ENCODE results near the gene PNPLA3. TPM values are rescaled to one million over a fixed set of nuclear protein-coding genes. Genes with fewer than 3 reads are reported as not detected.

Gene PNPLA3
- total and polyA plus RNA-seq, 9 of the 15 experiments (the other 6 are each of a cell fraction or from before 2014, with no cell fraction given): 0.20 to 0.48 (median 0.38) TPM; not detected in 6

DNA sequence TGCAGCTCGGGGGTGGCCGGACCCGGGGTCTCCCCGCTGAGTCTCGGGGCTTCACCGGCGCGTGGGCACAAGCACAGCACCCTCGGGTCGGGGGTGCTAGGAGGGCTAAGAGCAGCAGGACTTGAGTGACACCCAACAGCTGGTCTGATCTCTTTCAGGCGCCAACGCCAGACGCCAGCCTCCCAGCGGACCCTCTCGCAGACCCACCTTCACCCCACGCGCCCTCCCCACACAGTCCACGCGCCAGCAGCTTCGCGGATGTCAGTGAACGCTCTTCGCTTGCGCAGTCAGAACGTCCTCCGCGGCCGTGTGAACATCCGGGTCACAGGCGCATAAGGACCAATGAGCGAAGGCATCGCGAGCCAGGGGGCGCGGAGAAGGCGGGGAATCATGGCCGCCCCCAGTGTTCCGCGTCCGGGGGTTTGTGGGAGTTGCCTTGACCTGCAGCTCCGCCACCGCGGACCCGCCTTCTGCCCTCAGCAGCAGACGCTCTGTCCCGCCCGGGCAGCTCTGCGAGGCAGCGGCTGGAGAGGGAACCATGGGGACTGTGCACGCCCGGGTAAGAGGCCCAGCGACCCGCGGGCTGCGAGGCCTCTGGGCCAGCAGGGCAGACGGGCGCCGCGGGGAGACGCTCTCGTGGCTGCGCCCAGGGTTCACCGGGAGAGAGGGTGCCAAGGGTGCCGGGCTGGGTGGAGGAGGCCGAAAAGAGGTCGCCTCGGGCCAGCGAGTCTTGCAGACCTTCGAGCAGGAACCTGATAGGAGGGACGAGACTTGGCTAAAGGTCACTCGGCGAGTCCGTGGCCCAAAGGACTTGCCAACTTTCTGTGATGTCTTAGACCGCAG lies 31.7 kb downstream of the PNPLA3 start, which contains the start of gene SAMM50 (continued):
- TF ChIP-seq ZNF3 (CRISPR knock-in tag; IDR thresholded peaks at IDR 0.05) (no peak), OTX1 (CRISPR knock-in tag; IDR thresholded peaks at IDR 0.05) (no peak), ZZZ3 (IDR thresholded peaks at IDR 0.05) (no peak), BRCA1 (IDR thresholded peaks at IDR 0.05) (no peak), BRCA1 (CRISPR knock-in tag; IDR thresholded peaks at IDR 0.05) (no peak), FOXK2 (conservative IDR thresholded peaks at IDR 0.05 in 1 of 2, IDR thresholded peaks at IDR 0.05 in 1 of 2; ENCODE audit: low read depth in 2 of 2) (no peak; a peak in 1 of 4 replicates), ZNF274 (IDR thresholded peaks at IDR 0.05; ENCODE audit: borderline replicate concordance, low read depth, low read length) (no peak), NR1H2 (CRISPR knock-in tag; IDR thresholded peaks at IDR 0.05) (no peak), MTF1 (CRISPR knock-in tag; IDR thresholded peaks at IDR 0.05; ENCODE audit: borderline replicate concordance) (no peak), HCFC1 (IDR thresholded peaks at IDR 0.05; ENCODE audit: low read depth, low read length) (peak; percentile 70)
- TF ChIP-seq, protein P1, sequence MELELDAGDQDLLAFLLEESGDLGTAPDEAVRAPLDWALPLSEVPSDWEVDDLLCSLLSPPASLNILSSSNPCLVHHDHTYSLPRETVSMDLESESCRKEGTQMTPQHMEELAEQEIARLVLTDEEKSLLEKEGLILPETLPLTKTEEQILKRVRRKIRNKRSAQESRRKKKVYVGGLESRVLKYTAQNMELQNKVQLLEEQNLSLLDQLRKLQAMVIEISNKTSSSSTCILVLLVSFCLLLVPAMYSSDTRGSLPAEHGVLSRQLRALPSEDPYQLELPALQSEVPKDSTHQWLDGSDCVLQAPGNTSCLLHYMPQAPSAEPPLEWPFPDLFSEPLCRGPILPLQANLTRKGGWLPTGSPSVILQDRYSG (tag; conservative IDR thresholded peaks at IDR 0.05; ENCODE audit: low read depth): no peak
- TF ChIP-seq, protein P2, sequence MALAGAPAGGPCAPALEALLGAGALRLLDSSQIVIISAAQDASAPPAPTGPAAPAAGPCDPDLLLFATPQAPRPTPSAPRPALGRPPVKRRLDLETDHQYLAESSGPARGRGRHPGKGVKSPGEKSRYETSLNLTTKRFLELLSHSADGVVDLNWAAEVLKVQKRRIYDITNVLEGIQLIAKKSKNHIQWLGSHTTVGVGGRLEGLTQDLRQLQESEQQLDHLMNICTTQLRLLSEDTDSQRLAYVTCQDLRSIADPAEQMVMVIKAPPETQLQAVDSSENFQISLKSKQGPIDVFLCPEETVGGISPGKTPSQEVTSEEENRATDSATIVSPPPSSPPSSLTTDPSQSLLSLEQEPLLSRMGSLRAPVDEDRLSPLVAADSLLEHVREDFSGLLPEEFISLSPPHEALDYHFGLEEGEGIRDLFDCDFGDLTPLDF (CRISPR knock-in tag; IDR thresholded peaks at IDR 0.05): no peak
- TF ChIP-seq, protein P3, sequence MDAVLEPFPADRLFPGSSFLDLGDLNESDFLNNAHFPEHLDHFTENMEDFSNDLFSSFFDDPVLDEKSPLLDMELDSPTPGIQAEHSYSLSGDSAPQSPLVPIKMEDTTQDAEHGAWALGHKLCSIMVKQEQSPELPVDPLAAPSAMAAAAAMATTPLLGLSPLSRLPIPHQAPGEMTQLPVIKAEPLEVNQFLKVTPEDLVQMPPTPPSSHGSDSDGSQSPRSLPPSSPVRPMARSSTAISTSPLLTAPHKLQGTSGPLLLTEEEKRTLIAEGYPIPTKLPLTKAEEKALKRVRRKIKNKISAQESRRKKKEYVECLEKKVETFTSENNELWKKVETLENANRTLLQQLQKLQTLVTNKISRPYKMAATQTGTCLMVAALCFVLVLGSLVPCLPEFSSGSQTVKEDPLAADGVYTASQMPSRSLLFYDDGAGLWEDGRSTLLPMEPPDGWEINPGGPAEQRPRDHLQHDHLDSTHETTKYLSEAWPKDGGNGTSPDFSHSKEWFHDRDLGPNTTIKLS (IDR thresholded peaks at IDR 0.05; ENCODE audit: borderline replicate concordance, low read depth): no peak; the same call in 1 of the 2 replicates
- TF ChIP-seq, protein P4, sequence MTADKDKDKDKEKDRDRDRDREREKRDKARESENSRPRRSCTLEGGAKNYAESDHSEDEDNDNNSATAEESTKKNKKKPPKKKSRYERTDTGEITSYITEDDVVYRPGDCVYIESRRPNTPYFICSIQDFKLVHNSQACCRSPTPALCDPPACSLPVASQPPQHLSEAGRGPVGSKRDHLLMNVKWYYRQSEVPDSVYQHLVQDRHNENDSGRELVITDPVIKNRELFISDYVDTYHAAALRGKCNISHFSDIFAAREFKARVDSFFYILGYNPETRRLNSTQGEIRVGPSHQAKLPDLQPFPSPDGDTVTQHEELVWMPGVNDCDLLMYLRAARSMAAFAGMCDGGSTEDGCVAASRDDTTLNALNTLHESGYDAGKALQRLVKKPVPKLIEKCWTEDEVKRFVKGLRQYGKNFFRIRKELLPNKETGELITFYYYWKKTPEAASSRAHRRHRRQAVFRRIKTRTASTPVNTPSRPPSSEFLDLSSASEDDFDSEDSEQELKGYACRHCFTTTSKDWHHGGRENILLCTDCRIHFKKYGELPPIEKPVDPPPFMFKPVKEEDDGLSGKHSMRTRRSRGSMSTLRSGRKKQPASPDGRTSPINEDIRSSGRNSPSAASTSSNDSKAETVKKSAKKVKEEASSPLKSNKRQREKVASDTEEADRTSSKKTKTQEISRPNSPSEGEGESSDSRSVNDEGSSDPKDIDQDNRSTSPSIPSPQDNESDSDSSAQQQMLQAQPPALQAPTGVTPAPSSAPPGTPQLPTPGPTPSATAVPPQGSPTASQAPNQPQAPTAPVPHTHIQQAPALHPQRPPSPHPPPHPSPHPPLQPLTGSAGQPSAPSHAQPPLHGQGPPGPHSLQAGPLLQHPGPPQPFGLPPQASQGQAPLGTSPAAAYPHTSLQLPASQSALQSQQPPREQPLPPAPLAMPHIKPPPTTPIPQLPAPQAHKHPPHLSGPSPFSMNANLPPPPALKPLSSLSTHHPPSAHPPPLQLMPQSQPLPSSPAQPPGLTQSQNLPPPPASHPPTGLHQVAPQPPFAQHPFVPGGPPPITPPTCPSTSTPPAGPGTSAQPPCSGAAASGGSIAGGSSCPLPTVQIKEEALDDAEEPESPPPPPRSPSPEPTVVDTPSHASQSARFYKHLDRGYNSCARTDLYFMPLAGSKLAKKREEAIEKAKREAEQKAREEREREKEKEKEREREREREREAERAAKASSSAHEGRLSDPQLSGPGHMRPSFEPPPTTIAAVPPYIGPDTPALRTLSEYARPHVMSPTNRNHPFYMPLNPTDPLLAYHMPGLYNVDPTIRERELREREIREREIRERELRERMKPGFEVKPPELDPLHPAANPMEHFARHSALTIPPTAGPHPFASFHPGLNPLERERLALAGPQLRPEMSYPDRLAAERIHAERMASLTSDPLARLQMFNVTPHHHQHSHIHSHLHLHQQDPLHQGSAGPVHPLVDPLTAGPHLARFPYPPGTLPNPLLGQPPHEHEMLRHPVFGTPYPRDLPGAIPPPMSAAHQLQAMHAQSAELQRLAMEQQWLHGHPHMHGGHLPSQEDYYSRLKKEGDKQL (CRISPR knock-in tag; IDR thresholded peaks at IDR 0.05; ENCODE audit: borderline replicate concordance): no peak
- TF ChIP-seq, protein P5, sequence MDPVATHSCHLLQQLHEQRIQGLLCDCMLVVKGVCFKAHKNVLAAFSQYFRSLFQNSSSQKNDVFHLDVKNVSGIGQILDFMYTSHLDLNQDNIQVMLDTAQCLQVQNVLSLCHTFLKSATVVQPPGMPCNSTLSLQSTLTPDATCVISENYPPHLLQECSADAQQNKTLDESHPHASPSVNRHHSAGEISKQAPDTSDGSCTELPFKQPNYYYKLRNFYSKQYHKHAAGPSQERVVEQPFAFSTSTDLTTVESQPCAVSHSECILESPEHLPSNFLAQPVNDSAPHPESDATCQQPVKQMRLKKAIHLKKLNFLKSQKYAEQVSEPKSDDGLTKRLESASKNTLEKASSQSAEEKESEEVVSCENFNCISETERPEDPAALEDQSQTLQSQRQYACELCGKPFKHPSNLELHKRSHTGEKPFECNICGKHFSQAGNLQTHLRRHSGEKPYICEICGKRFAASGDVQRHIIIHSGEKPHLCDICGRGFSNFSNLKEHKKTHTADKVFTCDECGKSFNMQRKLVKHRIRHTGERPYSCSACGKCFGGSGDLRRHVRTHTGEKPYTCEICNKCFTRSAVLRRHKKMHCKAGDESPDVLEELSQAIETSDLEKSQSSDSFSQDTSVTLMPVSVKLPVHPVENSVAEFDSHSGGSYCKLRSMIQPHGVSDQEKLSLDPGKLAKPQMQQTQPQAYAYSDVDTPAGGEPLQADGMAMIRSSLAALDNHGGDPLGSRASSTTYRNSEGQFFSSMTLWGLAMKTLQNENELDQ (CRISPR knock-in tag; IDR thresholded peaks at IDR 0.05; ENCODE audit: borderline replicate concordance): no peak

Measured in K562 (cell line).